Rectal smooth muscle tissue (tissue), 1 donor: ENCODE measurements around the gene NDUFA12.

Experiments used
- H3K27ac ChIP-seq: one replicate; pipeline ENCODE4 v1.7.0; 2013; ENCODE audit warnings: low read depth, low read length, inconsistent platforms
- H3K27me3 ChIP-seq: one replicate; pipeline ENCODE4 v1.7.0; 2013; ENCODE audit warnings: low read length; ENCODE audit not compliant: control insufficient read depth, insufficient read depth
- H3K36me3 ChIP-seq: one replicate; pipeline ENCODE4 v1.7.0; 2013; ENCODE audit warnings: low read length; ENCODE audit not compliant: control insufficient read depth, insufficient read depth
- H3K4me1 ChIP-seq: one replicate; pipeline ENCODE4 v1.7.0; 2013; ENCODE audit warnings: low read length; ENCODE audit not compliant: control insufficient read depth, insufficient read depth
- H3K4me3 ChIP-seq: one replicate; pipeline ENCODE4 v1.7.0; 2013; ENCODE audit warnings: low read length
- H3K9ac ChIP-seq: one replicate; pipeline ENCODE4 v1.7.0; 2013; ENCODE audit warnings: low read length

Gene NDUFA12

DNA sequence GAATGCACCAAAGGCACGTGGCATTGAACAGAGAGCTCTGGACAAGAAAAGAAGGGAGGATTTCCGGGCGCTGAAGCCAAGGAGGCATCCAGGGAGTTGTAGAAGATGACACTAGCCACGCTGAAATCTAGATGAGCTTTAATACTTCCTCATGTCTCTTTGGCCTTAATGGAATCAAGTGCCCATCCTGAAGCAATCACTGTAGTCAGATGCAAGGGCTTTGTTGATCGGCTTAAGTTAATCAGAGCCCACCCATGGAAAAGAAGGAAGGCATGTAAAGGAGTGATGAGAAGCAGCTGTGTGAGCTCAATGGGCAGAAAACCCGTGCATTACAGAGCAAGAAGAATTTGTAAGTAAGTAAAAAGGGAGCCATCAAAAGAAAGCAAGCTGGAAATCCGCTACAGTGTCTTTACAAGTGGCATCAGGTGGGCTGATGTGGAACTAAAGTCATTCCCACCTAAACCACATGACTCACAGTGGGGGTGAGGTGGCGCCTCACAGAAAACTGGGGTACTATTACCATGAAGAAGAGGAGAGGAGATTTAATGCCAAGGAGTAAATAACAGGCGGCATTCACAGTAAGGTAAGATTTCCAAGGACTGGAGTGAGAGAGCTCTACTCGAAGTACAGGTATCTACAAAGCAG lies 48.4 kb downstream of the NDUFA12 start:
- Histone ChIP-seq H3K27me3 (no peaks in the 10 kb centered on the region), H3K36me3 (no peaks in the 10 kb centered on the region), H3K4me3 (no peak overlapping the region), H3K9ac (no peak overlapping the region), H3K4me1 (peaks cover 6% of the 10 kb centered on the region), H3K27ac (no peak overlapping the region)

GRCh38 chr12:94954029-94954685 lies 49.3 kb downstream of the NDUFA12 start:
- H3K9ac ChIP-seq, result no peak overlapping the region
- H3K27ac ChIP-seq, result no peak overlapping the region
- no peaks in the 10 kb centered on the region for H3K27me3 ChIP-seq
- H3K4me3 ChIP-seq, result no peak overlapping the region
- H3K36me3 ChIP-seq, result no peaks in the 10 kb centered on the region
- peaks cover 6% of the 10 kb centered on the region for H3K4me1 ChIP-seq

- H3K4me3 ChIP-seq, result no peak overlapping the region
- H3K9ac ChIP-seq, result no peak overlapping the region
- no peaks in the 10 kb centered on the region for H3K36me3 ChIP-seq
- H3K27ac ChIP-seq, result no peak overlapping the region
- no peaks in the 10 kb centered on the region for H3K27me3 ChIP-seq
- peaks cover 6% of the 10 kb centered on the region for H3K4me1 ChIP-seq
Measured at GRCh38 chr12:94952325-94952724, 51.2 kb downstream of the NDUFA12 start.

DNA sequence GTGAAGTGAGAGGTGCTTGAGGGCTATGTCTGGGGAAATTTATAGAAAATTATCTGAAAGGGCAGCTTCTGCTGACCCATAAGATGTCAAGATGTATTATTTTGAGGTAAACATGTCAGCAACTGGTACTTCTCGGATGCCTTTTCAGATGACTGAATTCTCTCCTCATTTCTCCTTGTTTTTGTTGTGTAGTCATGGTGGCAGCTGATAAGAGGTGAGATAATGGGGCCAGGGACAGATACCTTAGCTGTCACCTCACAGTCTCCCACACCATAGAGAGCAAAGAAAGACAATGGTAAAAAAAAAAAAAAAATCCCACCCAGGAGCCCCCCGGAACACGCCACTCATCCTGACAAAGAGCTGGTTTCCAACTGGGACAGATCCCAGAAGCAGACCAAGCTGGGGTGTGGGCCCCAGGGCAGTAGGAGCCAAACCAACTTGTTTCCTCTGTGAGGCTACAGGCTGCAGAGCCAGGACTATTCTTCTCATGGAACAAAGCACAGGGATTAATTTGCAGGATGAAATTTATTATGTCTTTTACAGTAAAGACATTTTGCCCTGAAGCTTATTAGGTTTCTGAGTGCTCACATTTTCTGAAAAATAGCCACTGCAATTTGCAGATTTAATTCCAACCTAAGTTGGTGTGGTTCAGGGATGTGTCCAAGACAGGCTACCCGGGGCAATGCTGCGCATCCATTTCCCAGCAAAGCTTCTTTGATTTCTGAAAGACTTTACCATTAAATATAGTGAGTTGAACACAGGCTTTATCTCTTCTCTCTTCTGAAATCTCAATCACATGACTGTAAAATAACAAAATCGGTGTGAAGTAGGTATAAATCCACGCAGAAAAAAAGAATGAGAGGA lies 52.2 kb downstream of the NDUFA12 start:
- Histone ChIP-seq H3K27ac (no peak overlapping the region), H3K4me1 (no peaks in the 10 kb centered on the region), H3K9ac (no peak overlapping the region), H3K27me3 (no peaks in the 10 kb centered on the region), H3K36me3 (no peaks in the 10 kb centered on the region), H3K4me3 (no peak overlapping the region)

GRCh38 chr12:94948232-94948810 lies 55.2 kb downstream of the NDUFA12 start:
- H3K36me3 ChIP-seq, result no peaks in the 10 kb centered on the region
- H3K27ac ChIP-seq, result no peak overlapping the region
- no peak overlapping the region for H3K4me3 ChIP-seq
- no peak overlapping the region for H3K9ac ChIP-seq
- H3K4me1 ChIP-seq, result no peaks in the 10 kb centered on the region
- no peaks in the 10 kb centered on the region for H3K27me3 ChIP-seq

- H3K4me3 ChIP-seq, result no peak overlapping the region
- no peaks in the 10 kb centered on the region for H3K4me1 ChIP-seq
- no peaks in the 10 kb centered on the region for H3K36me3 ChIP-seq
- H3K27me3 ChIP-seq, result no peaks in the 10 kb centered on the region
- H3K27ac ChIP-seq, result no peak overlapping the region
- no peak overlapping the region for H3K9ac ChIP-seq
Measured at GRCh38 chr12:94942663-94943062, 60.8 kb downstream of the NDUFA12 start.

DNA sequence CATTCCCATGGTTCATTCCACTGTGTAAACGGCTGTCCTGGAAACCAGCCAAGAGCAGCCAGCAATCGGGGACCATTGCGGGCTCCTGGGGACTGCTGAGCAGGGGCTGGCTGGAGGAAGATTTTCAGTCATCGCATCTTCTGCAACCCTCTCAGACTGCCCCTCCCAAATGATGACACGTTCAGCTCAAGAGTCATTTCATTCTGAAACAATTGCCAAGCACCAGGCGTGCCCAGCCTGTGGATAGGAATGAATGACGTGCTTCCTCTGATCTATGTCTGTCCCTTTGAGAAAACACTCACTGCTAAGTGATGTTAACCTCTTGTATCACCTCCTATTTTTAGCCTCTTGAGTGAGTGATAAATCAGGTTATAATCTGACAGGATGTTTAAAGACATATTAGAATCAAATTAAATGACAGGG lies 62.0 kb downstream of the NDUFA12 start:
- H3K27ac ChIP-seq, result no peak overlapping the region
- H3K4me1 ChIP-seq, result no peaks in the 10 kb centered on the region
- H3K9ac ChIP-seq, result no peak overlapping the region
- no peaks in the 10 kb centered on the region for H3K36me3 ChIP-seq
- H3K4me3 ChIP-seq, result no peak overlapping the region
- no peaks in the 10 kb centered on the region for H3K27me3 ChIP-seq

- Histone ChIP-seq H3K9ac (no peak overlapping the region), H3K27me3 (no peaks in the 10 kb centered on the region), H3K4me3 (no peak overlapping the region), H3K36me3 (no peaks in the 10 kb centered on the region), H3K27ac (no peak overlapping the region), H3K4me1 (no peaks in the 10 kb centered on the region)
Measured at GRCh38 chr12:94940771-94941170, 62.7 kb downstream of the NDUFA12 start.

GRCh38 chr12:94938583-94938982 lies 64.9 kb downstream of the NDUFA12 start:
- no peaks in the 10 kb centered on the region for H3K36me3 ChIP-seq
- H3K27me3 ChIP-seq, result no peaks in the 10 kb centered on the region

DNA sequence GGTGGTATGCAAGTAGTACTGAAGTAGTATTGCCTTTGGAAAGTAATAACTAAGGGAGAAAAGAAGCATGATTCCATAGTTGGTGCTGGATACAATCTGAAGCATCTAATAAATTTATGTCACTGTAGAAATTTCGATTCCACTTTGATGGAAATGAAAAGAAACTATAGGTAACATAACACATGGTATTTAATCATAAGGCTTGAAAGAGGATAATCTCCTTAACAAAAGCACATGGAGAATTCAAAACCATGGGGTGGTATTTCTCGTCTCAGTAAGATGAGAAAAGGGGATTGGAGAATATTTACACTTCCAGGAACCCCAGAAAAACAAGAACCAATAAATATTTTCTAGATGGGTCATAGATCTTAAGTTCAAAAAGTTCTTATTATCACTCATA lies 72.7 kb downstream of the NDUFA12 start:
- Histone ChIP-seq H3K27ac (no peak overlapping the region), H3K36me3 (no peaks in the 10 kb centered on the region), H3K27me3 (no peaks in the 10 kb centered on the region), H3K4me3 (no peak overlapping the region), H3K9ac (no peak overlapping the region), H3K4me1 (no peaks in the 10 kb centered on the region)

More at GRCh38 chr12:94938583-94938982, 64.9 kb downstream of the NDUFA12 start:
- Histone ChIP-seq H3K4me1 (no peaks in the 10 kb centered on the region), H3K4me3 (no peak overlapping the region), H3K27ac (no peak overlapping the region), H3K9ac (no peak overlapping the region)

DNA sequence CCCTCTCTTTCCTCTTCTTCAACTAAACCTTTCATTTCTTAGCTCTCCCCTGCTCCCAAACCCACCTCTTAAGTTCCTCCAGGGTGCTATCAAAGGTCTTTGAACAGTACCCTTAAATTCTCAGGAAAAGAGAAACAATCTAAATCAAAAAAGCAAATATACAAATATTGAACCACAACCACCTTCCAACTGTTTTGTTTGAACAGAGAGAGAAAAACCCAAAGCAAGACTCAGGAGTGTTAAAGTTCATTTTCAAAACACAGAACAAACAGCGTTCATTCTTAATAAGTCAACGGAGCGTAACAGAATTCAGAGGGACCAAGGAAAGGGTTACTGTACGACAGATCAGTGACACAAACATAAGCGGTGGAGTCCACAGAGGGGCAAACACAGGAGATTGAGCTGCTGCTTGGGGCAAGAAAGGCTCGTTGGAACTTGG lies 73.3 kb downstream of the NDUFA12 start:
- H3K36me3 ChIP-seq, result no peaks in the 10 kb centered on the region
- H3K27me3 ChIP-seq, result no peaks in the 10 kb centered on the region
- no peak overlapping the region for H3K27ac ChIP-seq
- no peak overlapping the region for H3K4me3 ChIP-seq
- H3K9ac ChIP-seq, result no peak overlapping the region
- H3K4me1 ChIP-seq, result no peaks in the 10 kb centered on the region

- no peak overlapping the region for H3K27ac ChIP-seq
- no peaks in the 10 kb centered on the region for H3K4me1 ChIP-seq
- H3K27me3 ChIP-seq, result no peaks in the 10 kb centered on the region
- H3K36me3 ChIP-seq, result no peaks in the 10 kb centered on the region
- H3K9ac ChIP-seq, result no peak overlapping the region
- no peak overlapping the region for H3K4me3 ChIP-seq
Measured at GRCh38 chr12:94929780-94930179, 73.7 kb downstream of the NDUFA12 start.
